Measurements from ENCODE around the gene OR2AG1. TPM values are rescaled to one million over a fixed set of nuclear protein-coding genes. Genes with fewer than 3 reads are reported as not detected.

OR2AG1 gene
- total RNA-seq, 1 donor from 2014 or later, result not detected

- Mint-ChIP-seq H3K27ac (ENCODE audit: unreplicated experiment) (no peak overlapping the region), H3K36me3 (ENCODE audit: low read depth, unreplicated experiment) (no peaks in the 10 kb centered on the region), H3K27me3 (ENCODE audit: low read depth, unreplicated experiment) (peaks cover 5% of the 10 kb centered on the region), H3K9me3 (ENCODE audit: unreplicated experiment) (no peaks in the 10 kb centered on the region), H3K4me1 (ENCODE audit: low read depth, unreplicated experiment) (no peaks in the 10 kb centered on the region), H3K4me3 (ENCODE audit: unreplicated experiment) (no peak overlapping the region)
- no peaks in the 10 kb centered on the region for H3K79me2 ChIP-seq (ENCODE audit: insufficient read depth, low read length)
- DNase-seq (ENCODE audit: low read depth), result no peak
- H3K27ac ChIP-seq (ENCODE audit: low read depth, low read length), result no peak overlapping the region
- H3K27me3 ChIP-seq (ENCODE audit: insufficient read depth, low read length), result no peaks in the 10 kb centered on the region
- no peaks in the 10 kb centered on the region for H4K20me1 ChIP-seq (ENCODE audit: insufficient read depth, low read length)
- H3K9ac ChIP-seq (ENCODE audit: low read length), result no peak overlapping the region
- no peak overlapping the region for H3K4me2 ChIP-seq (ENCODE audit: low read length)
- no peaks in the 10 kb centered on the region for H3K36me3 ChIP-seq (ENCODE audit: insufficient read depth, low read length)
- no peak for FAIRE-seq
- TF ChIP-seq EZH2 (IDR thresholded peaks at IDR 0.05; ENCODE audit: insufficient read depth, low read length) (no peak), CTCF (IDR thresholded peaks at IDR 0.05; ENCODE audit: insufficient read depth, low read depth, low read length) (no peak)
- H3K4me3 ChIP-seq (ENCODE audit: insufficient read depth, low read depth, low read length), result no peak overlapping the region
- no peaks in the 10 kb centered on the region for H3K4me1 ChIP-seq (ENCODE audit: insufficient read depth, low read length)
- no peaks in the 10 kb centered on the region for H3K9me3 ChIP-seq (ENCODE audit: insufficient read depth, low read depth, low read length)
- no peak overlapping the region for H2AFZ ChIP-seq (ENCODE audit: low read depth, low read length)
These were observed 36.2 kb upstream of the OR2AG1 start for GRCh38 chr11:6746626-6747025.

GRCh38 chr11:6747097-6747668, 35.6 kb upstream of the OR2AG1 start:
- Mint-ChIP-seq H3K27ac (ENCODE audit: unreplicated experiment) (no peak overlapping the region), H3K9me3 (ENCODE audit: unreplicated experiment) (no peaks in the 10 kb centered on the region), H3K36me3 (ENCODE audit: low read depth, unreplicated experiment) (no peaks in the 10 kb centered on the region), H3K27me3 (ENCODE audit: low read depth, unreplicated experiment) (peaks cover 5% of the 10 kb centered on the region), H3K4me3 (ENCODE audit: unreplicated experiment) (no peak overlapping the region), H3K4me1 (ENCODE audit: low read depth, unreplicated experiment) (no peaks in the 10 kb centered on the region)
- Histone ChIP-seq H4K20me1 (ENCODE audit: insufficient read depth, low read length) (no peaks in the 10 kb centered on the region), H3K79me2 (ENCODE audit: insufficient read depth, low read length) (no peaks in the 10 kb centered on the region), H2AFZ (ENCODE audit: low read depth, low read length) (no peak overlapping the region), H3K9me3 (ENCODE audit: insufficient read depth, low read depth, low read length) (no peaks in the 10 kb centered on the region), H3K4me2 (ENCODE audit: low read length) (no peak overlapping the region), H3K9ac (ENCODE audit: low read length) (no peak overlapping the region), H3K27ac (ENCODE audit: low read depth, low read length) (no peak overlapping the region), H3K4me3 (ENCODE audit: insufficient read depth, low read depth, low read length) (no peak overlapping the region), H3K4me1 (ENCODE audit: insufficient read depth, low read length) (no peaks in the 10 kb centered on the region), H3K36me3 (ENCODE audit: insufficient read depth, low read length) (no peaks in the 10 kb centered on the region), H3K27me3 (ENCODE audit: insufficient read depth, low read length) (no peaks in the 10 kb centered on the region)
- TF ChIP-seq EZH2 (IDR thresholded peaks at IDR 0.05; ENCODE audit: insufficient read depth, low read length) (no peak), CTCF (IDR thresholded peaks at IDR 0.05; ENCODE audit: insufficient read depth, low read depth, low read length) (no peak)
- DNase-seq (ENCODE audit: low read depth) (no peak), FAIRE-seq (no peak)

GRCh38 chr11:6755303-6755952, 27.4 kb upstream of the OR2AG1 start:
- FAIRE-seq (no peak), DNase-seq (ENCODE audit: low read depth) (no peak)
- peak; percentile 93 for TF ChIP-seq CTCF (IDR thresholded peaks at IDR 0.05; ENCODE audit: insufficient read depth, low read depth, low read length)
- TF ChIP-seq EZH2 (IDR thresholded peaks at IDR 0.05; ENCODE audit: insufficient read depth, low read length), result no peak
- H4K20me1 ChIP-seq (ENCODE audit: insufficient read depth, low read length), result no peaks in the 10 kb centered on the region
- peaks cover 2% of the 10 kb centered on the region for H3K27me3 Mint-ChIP-seq (ENCODE audit: low read depth, unreplicated experiment)
- no peak overlapping the region for H3K4me3 ChIP-seq (ENCODE audit: insufficient read depth, low read depth, low read length)
- no peak overlapping the region for H3K27ac ChIP-seq (ENCODE audit: low read depth, low read length)
- H3K4me1 ChIP-seq (ENCODE audit: insufficient read depth, low read length), result no peaks in the 10 kb centered on the region
- no peak overlapping the region for H3K27ac Mint-ChIP-seq (ENCODE audit: unreplicated experiment)
- H3K9me3 ChIP-seq (ENCODE audit: insufficient read depth, low read depth, low read length), result no peaks in the 10 kb centered on the region
- no peak overlapping the region for H3K9ac ChIP-seq (ENCODE audit: low read length)
- no peaks in the 10 kb centered on the region for H3K36me3 Mint-ChIP-seq (ENCODE audit: low read depth, unreplicated experiment)
- H3K36me3 ChIP-seq (ENCODE audit: insufficient read depth, low read length), result no peaks in the 10 kb centered on the region
- H3K9me3 Mint-ChIP-seq (ENCODE audit: unreplicated experiment), result no peaks in the 10 kb centered on the region
- H3K4me1 Mint-ChIP-seq (ENCODE audit: low read depth, unreplicated experiment), result no peaks in the 10 kb centered on the region
- H3K27me3 ChIP-seq (ENCODE audit: insufficient read depth, low read length), result no peaks in the 10 kb centered on the region
- no peak overlapping the region for H2AFZ ChIP-seq (ENCODE audit: low read depth, low read length)
- H3K79me2 ChIP-seq (ENCODE audit: insufficient read depth, low read length), result no peaks in the 10 kb centered on the region
- no peak overlapping the region for H3K4me2 ChIP-seq (ENCODE audit: low read length)
- no peak overlapping the region for H3K4me3 Mint-ChIP-seq (ENCODE audit: unreplicated experiment)

All from astrocyte (in vitro differentiated cells and primary cell).